Measurements from ENCODE around the gene ALPK3.
"Not testable (repeated sequence)": the region's sequence is repeated elsewhere in the genome, so short reads cannot be mapped to it uniquely, and the experiment has no call there.

The ALPK3 gene

GRCh38 chr15:84874981-84875699 lies 58.0 kb downstream of the ALPK3 start:
- DNase-seq (ENCODE audit: low read depth): no peak

GRCh38 chr15:84876269-84876668 lies 59.1 kb downstream of the ALPK3 start:
- DNase-seq (ENCODE audit: low read depth): no peak

GRCh38 chr15:84877701-84878100 lies 60.5 kb downstream of the ALPK3 start:
- not testable (repeated sequence) for DNase-seq (ENCODE audit: low read depth)

GRCh38 chr15:84878504-84878903 lies 61.3 kb downstream of the ALPK3 start:
- DNase-seq (ENCODE audit: low read depth): peak; percentile 35

- no peak for DNase-seq (ENCODE audit: low read depth)
These were observed 62.1 kb downstream of the ALPK3 start for GRCh38 chr15:84879088-84879780.

GRCh38 chr15:84880007-84880406 lies 62.9 kb downstream of the ALPK3 start:
- DNase-seq (ENCODE audit: low read depth): no peak

- no peak for DNase-seq (ENCODE audit: low read depth)
These were observed 63.8 kb downstream of the ALPK3 start for GRCh38 chr15:84880822-84881519.

- no peak for DNase-seq (ENCODE audit: low read depth)
These were observed 64.3 kb downstream of the ALPK3 start for GRCh38 chr15:84881520-84881830.

- no peak for DNase-seq (ENCODE audit: low read depth)
These were observed 66.3 kb downstream of the ALPK3 start for GRCh38 chr15:84883466-84883865.

GRCh38 chr15:84883916-84884781 lies 67.0 kb downstream of the ALPK3 start, which contains the start of gene SLC28A1:
TSS of gene SLC28A1 (plus strand) at chr15:84884662. CDS start at chr15:84887761, 3,099 bp downstream.
- DNase-seq (ENCODE audit: low read depth): no peak

GRCh38 chr15:84885801-84886200 lies 68.6 kb downstream of the ALPK3 start:
- DNase-seq (ENCODE audit: low read depth): no peak

GRCh38 chr15:84886211-84886983 lies 69.2 kb downstream of the ALPK3 start:
- DNase-seq (ENCODE audit: low read depth): no peak

- DNase-seq (ENCODE audit: low read depth): no peak
These were observed 69.8 kb downstream of the ALPK3 start for GRCh38 chr15:84886984-84887299.

GRCh38 chr15:84887938-84888337 lies 70.8 kb downstream of the ALPK3 start:
- no peak for DNase-seq (ENCODE audit: low read depth)

GRCh38 chr15:84888639-84889038 lies 71.5 kb downstream of the ALPK3 start:
- no peak for DNase-seq (ENCODE audit: low read depth)

GRCh38 chr15:84889313-84889990 lies 72.3 kb downstream of the ALPK3 start:
- DNase-seq (ENCODE audit: low read depth): no peak

- no peak for DNase-seq (ENCODE audit: low read depth)
These were observed 73.0 kb downstream of the ALPK3 start for GRCh38 chr15:84889991-84890669.

- DNase-seq (ENCODE audit: low read depth): no peak
These were observed 73.6 kb downstream of the ALPK3 start for GRCh38 chr15:84890670-84891162.

- no peak for DNase-seq (ENCODE audit: low read depth)
These were observed 74.2 kb downstream of the ALPK3 start for GRCh38 chr15:84891339-84891738.

- DNase-seq (ENCODE audit: low read depth): no peak
These were observed 75.7 kb downstream of the ALPK3 start for GRCh38 chr15:84892786-84893307.

Measured in activated T-helper 9 cell treated with anti-CD3 and anti-CD28 coated beads, Interleukin-2, amount 50 U/mL, for 16 hours (primary cell).